ENCODE measurements around the gene SP140. TPM values are rescaled to one million over a fixed set of nuclear protein-coding genes. Genes with fewer than 3 reads are reported as not detected.
"Not testable (repeated sequence)": the region's sequence is repeated elsewhere in the genome, so short reads cannot be mapped to it uniquely, and the experiment has no call there.

SP140 gene
- total and polyA plus RNA-seq, 7 donors, result 0.19 to 0.59 (median 0.35) TPM

DNA sequence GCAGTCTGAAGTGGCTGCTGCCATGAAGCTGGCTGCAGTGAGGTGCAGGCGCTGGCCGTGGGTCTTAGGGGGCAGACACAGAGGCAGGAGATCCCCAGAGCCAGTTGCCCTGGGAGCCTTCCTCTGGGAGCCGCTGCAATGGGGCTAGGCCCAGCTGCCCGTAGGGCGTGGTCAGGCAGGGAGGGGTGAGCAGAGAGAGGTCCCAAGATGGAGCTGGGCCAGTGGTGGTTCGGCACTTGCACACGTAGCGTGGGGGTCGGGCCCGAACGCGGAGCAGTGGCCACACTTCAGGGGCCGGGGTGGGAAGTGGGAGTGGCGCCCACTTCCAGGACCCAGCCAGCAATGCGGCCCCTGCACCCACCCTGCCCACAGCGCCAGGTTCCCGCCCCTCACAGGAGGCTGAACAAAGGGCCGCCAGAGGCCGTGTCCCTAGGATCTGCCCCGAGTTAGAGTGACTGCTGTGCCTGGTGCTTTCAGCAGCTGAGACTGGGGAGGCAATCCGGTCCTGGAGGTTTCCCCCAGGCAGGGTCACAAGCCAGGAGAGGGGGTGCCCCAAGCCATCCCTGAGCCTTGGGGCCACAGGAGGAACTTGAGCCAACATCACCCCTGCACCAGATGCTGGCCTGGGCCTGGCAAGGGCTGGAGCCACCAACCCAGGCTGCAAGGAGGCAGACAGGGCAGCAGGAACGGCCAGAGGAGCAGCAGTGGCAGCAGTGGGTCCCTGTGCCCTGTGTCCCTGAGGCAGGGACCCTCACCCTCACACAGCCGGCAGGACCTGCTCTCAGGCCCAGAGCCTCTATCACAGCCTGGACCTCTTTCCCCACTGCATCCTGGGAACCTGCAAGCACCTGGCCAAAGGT is 80.1 kb downstream of the SP140 start:
- H3K36me3 ChIP-seq (ENCODE audit: insufficient read depth in 1 of 2, low read depth in 1 of 2), result no peaks in the 10 kb centered on the region
- ATAC-seq (no peak), DNase-seq (no peak)
- intact Hi-C loops (cut with DNase I), result no loop called here
- TF ChIP-seq, protein P1, sequence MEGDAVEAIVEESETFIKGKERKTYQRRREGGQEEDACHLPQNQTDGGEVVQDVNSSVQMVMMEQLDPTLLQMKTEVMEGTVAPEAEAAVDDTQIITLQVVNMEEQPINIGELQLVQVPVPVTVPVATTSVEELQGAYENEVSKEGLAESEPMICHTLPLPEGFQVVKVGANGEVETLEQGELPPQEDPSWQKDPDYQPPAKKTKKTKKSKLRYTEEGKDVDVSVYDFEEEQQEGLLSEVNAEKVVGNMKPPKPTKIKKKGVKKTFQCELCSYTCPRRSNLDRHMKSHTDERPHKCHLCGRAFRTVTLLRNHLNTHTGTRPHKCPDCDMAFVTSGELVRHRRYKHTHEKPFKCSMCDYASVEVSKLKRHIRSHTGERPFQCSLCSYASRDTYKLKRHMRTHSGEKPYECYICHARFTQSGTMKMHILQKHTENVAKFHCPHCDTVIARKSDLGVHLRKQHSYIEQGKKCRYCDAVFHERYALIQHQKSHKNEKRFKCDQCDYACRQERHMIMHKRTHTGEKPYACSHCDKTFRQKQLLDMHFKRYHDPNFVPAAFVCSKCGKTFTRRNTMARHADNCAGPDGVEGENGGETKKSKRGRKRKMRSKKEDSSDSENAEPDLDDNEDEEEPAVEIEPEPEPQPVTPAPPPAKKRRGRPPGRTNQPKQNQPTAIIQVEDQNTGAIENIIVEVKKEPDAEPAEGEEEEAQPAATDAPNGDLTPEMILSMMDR (IDR thresholded peaks at IDR 0.05), result no peak
- no peaks in the 10 kb centered on the region for H3K27me3 ChIP-seq (ENCODE audit: insufficient read depth in 3 of 3, low read length in 2 of 3)
- H3K27ac ChIP-seq, result no peak overlapping the region
- WGBS, 3 donors, result 90 to 94% (median 91%) methylated on average over 22 to 23 of the region's 23 CpGs
- no peaks in the 10 kb centered on the region for H3K4me1 ChIP-seq
- H3K4me3 ChIP-seq, result no peak overlapping the region
- H3K9me3 ChIP-seq, result no peaks in the 10 kb centered on the region

DNA sequence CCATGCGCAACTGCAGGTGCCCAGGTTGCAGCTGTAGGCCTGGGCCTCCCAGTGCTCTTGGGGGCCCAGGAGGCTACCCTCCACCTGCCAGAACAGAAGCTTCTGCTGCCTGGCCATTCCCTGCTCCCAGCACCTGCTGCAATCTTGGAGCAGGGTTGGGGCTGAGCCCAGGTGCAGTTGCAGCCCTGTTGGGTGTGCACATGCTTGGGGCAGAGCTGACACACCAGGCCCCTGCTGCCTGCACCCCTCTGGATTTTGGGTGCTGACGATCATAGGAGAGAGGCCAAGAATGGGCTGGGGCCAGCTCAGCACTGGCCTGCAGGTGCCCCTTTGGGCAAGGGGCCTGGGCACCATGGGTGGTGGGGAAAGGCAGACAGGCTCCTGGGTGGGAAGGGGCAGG is 80.9 kb downstream of the SP140 start:
- DNase-seq (no peak), ATAC-seq (no peak)
- Histone ChIP-seq H3K4me3 (no peak overlapping the region), H3K4me1 (no peaks in the 10 kb centered on the region), H3K27me3 (ENCODE audit: insufficient read depth in 3 of 3, low read length in 2 of 3) (no peaks in the 10 kb centered on the region), H3K36me3 (ENCODE audit: insufficient read depth in 1 of 2, low read depth in 1 of 2) (no peaks in the 10 kb centered on the region), H3K27ac (no peak overlapping the region), H3K9me3 (no peaks in the 10 kb centered on the region)
- TF ChIP-seq, protein P1 (IDR thresholded peaks at IDR 0.05), result no peak
- intact Hi-C loops (cut with DNase I), result no loop called here
- 49 to 95% (median 91%) methylated on average over 2 of the region's 2 CpGs for WGBS, 3 donors

DNA sequence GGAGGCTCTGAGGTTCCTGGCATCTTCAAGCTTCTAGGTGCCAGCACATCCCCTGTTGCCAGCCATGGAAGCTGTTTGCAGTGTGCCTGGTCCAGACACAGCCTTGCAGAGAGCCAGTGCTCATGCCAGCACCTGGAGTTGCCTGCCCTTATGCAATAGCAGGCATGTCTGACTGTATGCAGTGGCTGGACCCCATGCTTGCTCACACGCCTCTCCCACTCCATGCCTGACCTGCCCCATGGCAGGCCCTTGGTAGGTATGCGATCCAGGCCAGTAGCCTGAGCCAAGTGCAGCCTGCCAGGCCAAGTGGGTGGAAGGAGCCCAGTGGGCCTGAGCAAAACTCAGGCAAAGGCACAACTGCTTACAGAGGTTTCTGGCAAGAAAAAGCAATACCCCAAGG is 81.9 kb downstream of the SP140 start:
- Histone ChIP-seq H3K27ac (no peak overlapping the region), H3K4me3 (no peak overlapping the region), H3K27me3 (ENCODE audit: insufficient read depth in 3 of 3, low read length in 2 of 3) (no peaks in the 10 kb centered on the region), H3K9me3 (no peaks in the 10 kb centered on the region), H3K36me3 (ENCODE audit: insufficient read depth in 1 of 2, low read depth in 1 of 2) (no peaks in the 10 kb centered on the region), H3K4me1 (no peaks in the 10 kb centered on the region)
- WGBS, 3 donors, result 80 to 96% (median 90%) methylated on average over 2 of the region's 2 CpGs
- TF ChIP-seq, protein P1 (IDR thresholded peaks at IDR 0.05), result no peak
- no peak for DNase-seq
- no peak for ATAC-seq
- intact Hi-C loops (cut with DNase I), result no loop called here

DNA sequence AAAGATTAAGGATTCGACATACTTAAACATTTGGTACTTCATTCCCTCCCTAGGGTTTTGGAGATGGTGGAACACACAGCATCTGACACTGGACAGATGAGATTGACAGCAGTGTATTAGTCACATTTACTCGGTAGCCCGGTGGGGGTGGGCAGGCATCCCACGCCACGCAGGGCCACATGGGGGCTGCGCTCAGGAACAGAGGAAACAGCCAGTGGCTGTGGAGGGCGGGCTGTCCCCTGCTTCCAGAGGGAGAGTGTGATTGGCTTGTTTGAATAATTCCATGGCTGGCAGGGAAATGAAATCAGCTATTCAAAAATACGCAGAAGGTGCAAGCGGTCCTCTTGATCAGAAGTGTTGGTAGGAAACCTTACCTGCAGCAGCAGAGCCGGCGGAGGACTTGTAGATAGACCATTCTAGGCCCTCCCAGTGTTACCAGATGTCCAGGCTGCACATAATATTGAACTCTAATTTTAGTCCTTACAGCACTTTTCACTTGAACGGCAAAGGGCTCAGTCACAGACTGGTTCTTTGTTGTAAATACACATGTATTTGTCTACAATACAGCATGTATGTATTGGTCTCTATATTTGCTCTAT is 83.0 kb downstream of the SP140 start:
- whole genome bisulfite sequencing, 3 donors, result 82 to 91% (median 85%) methylated on average over 12 of the region's 12 CpGs
- H3K27ac ChIP-seq, result no peak overlapping the region
- ATAC-seq (no peak), DNase-seq (no peak)
- H3K4me3 ChIP-seq, result no peak overlapping the region
- TF ChIP-seq, protein P1 (IDR thresholded peaks at IDR 0.05), result no peak
- H3K4me1 ChIP-seq, result no peaks in the 10 kb centered on the region
- no peaks in the 10 kb centered on the region for H3K27me3 ChIP-seq (ENCODE audit: insufficient read depth in 3 of 3, low read length in 2 of 3)
- intact Hi-C loops (cut with DNase I), result no loop called here
- H3K9me3 ChIP-seq, result no peaks in the 10 kb centered on the region
- H3K36me3 ChIP-seq (ENCODE audit: insufficient read depth in 1 of 2, low read depth in 1 of 2), result no peaks in the 10 kb centered on the region

DNA sequence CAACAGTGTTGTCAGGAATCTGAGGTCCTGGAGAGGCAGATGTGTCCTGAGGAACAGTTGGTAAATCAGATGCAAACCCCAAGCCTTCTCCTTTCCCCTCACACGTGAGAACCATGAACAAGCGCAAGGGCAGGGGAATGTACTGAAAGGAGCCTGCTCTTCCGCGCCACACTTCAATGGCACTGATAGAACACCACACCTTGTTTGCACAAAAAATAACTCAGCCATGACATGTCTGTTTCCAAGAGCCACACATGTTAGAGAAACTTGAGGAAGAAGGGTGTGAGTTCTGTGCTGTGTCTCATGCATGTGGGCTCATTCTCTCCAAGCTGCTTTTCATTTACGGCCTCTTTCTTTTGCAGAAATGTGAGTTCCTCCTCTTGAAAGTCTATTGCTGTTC is 85.3 kb downstream of the SP140 start:
- ATAC-seq; H3K4me3 ChIP-seq; H3K4me1 ChIP-seq; H3K36me3 ChIP-seq (ENCODE audit: insufficient read depth in 1 of 2, low read depth in 1 of 2); H3K9me3 ChIP-seq; H3K27ac ChIP-seq; H3K27me3 ChIP-seq (ENCODE audit: insufficient read depth in 3 of 3, low read length in 2 of 3); intact Hi-C loops (cut with DNase I); DNase-seq: not testable (repeated sequence)
- WGBS, 3 donors, result 67 to 100% (median 92%) methylated on average over 1 of the region's 5 CpGs

DNA sequence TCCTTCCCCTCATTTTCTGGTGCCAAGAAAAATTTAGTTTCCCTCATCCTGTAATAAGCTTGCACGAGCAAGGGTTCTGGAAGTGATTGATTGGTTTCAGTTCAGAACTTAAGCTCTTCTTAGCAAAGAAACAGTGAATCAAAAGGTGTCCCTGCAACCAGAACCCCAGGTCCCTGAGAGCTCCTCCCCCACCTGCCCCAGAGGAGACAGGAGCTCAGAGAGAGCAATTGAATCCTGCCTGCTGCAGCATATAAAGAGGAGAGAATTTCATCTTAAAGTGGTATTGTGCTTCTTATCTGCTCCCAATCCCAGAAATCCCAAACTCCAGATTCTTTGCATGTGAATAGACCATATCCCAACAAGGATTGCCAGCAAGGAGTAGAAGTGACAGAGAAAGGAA is 86.1 kb downstream of the SP140 start:
- ATAC-seq; H3K27ac ChIP-seq; H3K4me3 ChIP-seq; DNase-seq; H3K9me3 ChIP-seq; H3K36me3 ChIP-seq (ENCODE audit: insufficient read depth in 1 of 2, low read depth in 1 of 2); intact Hi-C loops (cut with DNase I); H3K4me1 ChIP-seq; H3K27me3 ChIP-seq (ENCODE audit: insufficient read depth in 3 of 3, low read length in 2 of 3): not testable (repeated sequence)
- WGBS, 3 donors, result 14 to 24% (median 16%) methylated on average over 1 of the region's 1 CpG
